Fibroblast of skin of left biceps (primary cell): ENCODE measurements around the gene KLHL2.
"Not testable (repeated sequence)": the region's sequence is repeated elsewhere in the genome, so short reads cannot be mapped to it uniquely, and the experiment has no call there.

ENCODE experiments used
- DNase-seq, 2 experiments: peaks; one replicate each; pipeline ENCODE4 v3.0.0-alpha.2; 2013; ENCODE audit warnings: low read depth in 2 of 2

KLHL2 gene

GRCh38 chr4:165207431-165208220 is at the start of gene KLHL2:
TSS of gene KLHL2 (plus strand) at chr4:165207561. CDS start at chr4:165207877, 316 bp downstream.
- DNase-seq: no peak

GRCh38 chr4:165158762-165159161 is 48.6 kb upstream of the KLHL2 start:
- DNase-seq: no peak

DNA sequence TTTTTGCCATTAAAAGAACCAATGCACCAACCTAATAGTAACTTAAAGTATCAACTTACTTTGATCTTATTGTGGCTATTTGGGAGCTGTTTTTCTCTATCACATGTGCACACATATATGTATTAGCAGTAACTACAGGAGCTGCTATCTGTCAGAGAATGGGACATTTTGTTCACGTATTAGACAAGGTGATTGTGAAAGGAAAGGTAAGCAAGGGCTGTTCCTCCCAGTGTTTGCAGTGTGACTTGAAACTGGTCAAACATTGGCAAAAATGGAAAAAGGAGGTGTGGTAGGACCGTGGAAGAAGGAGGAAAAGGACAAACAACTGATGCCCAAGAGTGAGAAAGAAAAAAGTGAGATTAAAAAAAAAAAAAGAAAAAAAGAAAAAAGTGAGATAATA is 43.1 kb upstream of the KLHL2 start:
- no peak for DNase-seq

DNA sequence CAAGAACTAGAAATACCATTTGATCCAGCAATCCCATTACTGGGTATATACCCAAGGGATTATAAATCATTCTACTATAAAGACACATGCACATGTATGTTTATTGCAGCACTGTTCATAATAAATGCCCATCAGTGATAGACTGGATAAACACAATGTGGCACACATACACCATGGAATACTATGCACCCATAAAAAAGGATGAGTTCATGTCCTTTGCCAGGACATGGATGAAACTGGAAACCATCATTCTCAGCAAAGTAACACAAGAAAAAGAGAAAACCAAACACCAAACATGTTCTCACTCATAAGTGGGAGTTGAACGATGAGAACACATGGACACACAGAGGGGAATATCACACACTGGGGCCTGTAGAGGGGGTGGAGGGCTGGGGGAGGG is 40.5 kb upstream of the KLHL2 start:
- DNase-seq: not testable (repeated sequence)

GRCh38 chr4:165167650-165168049 is 39.7 kb upstream of the KLHL2 start:
- DNase-seq: no peak

DNA sequence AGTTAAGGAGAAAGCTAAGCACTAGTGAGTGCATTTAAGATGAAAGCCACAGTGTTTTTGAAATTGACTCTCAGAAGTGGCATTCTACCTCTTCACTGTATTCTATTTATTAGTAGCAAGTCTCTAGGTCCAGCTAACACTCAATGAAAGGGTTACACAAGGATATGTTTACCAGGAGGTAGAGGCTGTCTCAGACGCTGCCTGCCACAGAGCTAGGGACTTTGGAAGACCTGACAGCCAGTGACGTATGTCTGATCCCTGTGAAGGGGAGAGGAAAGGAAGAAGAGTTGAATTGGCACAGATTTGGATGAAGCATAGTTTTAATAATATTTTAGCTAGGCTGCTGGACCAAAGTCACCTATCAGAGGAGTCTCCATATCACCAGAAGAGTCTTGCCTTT is 36.5 kb upstream of the KLHL2 start:
- DNase-seq: no peak

DNA sequence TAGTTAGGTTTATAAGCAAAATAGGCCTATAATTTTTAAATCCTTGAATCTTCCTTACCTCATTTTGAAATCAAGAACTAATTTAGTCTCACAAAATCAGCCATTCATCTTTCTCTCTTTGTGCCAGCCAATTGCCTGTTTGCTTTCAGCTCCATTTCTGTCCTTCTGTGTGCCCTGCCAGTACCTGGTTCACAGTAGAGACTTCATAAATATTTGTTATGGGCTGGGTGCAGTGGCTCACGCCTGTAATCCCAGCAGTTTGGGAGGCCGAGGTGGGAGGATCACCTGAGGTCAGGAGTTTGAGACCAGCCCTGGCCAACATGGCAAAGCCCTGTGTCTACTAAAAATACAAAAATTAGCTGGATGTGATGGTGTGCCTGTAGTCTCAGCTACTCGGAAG is 31.9 kb upstream of the KLHL2 start:
- DNase-seq: not testable (repeated sequence)

DNA sequence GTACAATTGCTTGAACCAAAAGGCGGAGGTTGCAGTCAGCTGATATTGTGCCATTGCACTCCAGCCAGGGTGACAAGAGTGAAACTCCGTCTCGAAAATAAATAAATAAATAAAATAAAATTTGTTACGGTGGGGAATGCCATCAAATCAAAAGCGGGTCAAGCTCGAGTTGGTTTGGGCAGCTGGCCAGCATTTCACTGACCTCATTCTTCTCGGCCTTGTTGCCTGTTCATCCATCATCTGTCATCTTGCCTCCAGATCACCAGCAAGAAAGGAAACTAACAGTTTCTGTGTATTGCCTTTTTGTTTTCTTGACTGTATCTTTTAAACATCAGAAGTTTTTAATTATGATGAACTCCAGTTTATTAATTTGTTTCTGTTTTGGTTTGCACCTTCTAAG is 31.5 kb upstream of the KLHL2 start:
- no peak for DNase-seq

GRCh38 chr4:165177725-165178666 is 29.4 kb upstream of the KLHL2 start:
- no peak for DNase-seq

- DNase-seq: no peak
Observed at GRCh38 chr4:165184220-165184619, 23.1 kb upstream of the KLHL2 start.

DNA sequence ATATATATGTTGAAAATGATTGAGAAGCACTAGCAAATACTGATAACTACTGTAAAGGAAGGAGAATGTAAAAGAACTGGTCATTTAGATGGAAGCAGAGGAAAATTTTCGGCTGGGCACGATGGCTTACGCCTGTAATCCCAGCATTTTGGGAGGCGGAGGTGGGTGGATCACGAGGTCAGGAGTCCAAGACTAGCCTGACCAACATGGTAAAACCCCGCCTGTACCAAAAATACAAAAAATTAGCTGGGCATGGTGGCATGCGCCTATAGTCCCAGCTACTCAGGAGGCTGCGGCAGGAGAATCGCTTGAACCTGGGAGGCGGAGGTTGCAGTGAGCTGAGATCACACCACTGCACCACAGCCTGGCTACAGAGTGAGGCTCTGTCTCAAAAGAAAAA is 22.4 kb upstream of the KLHL2 start:
- not testable (repeated sequence) for DNase-seq

GRCh38 chr4:165185448-165185847 is 21.9 kb upstream of the KLHL2 start:
- DNase-seq: no peak

DNA sequence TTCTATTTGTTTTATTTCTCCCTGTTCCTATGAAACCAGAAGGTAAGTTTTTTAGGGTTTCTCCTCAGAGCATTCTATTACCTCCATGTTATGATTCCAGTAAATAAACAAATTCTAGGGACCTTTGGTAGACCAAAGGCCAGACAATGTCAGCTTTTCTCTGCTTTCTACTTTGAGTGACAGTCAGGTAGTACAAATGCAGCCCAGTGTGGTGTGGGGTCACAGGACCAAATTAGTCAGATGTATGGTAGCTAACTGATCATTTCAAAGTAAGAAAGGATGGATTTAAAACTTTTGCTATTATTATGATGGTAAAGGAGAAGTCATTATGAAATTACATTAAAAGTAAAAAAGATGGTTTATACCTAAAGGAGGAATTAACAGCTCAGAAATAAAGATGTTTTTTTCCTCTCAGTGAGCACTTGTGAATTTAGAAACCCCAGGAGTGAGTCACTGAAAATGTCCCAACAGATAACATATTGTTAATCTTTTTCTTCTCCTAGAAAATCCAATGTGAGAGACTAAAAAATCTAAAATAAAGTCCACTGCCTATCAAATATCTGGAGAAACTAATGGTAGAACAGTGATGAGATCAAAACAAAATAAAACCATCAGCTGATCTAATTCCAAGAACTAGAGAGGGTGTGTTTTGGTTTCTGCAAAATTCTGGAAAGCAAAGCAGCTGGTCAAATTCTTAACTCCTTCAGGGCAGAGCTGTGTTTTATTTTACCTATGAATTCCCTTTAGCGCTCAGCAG is 16.6 kb upstream of the KLHL2 start:
- DNase-seq: no peak

- DNase-seq: no peak
Observed at GRCh38 chr4:165191348-165191656, 16.1 kb upstream of the KLHL2 start.

- no peak for DNase-seq
Observed at GRCh38 chr4:165191814-165192499, 15.4 kb upstream of the KLHL2 start.

DNA sequence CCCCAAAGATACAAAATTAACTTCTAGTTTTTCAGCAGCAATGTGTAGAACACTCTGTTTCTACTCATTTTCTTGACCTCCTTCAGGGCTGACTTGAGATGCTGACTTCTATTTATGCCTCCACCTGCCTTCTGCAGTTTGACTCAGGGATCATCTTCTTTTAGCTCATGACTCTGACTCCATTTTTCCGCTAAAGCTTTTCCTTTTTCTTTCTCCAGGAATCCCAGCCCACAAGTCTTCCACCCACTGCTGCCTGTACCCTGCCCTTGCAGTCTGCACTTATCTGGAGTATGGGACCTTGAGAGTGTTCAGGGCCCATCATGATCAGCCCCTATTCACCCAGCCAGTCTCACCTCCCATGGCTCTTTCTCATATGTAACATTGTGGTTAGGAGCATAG is 14.9 kb upstream of the KLHL2 start:
- DNase-seq: no peak

DNA sequence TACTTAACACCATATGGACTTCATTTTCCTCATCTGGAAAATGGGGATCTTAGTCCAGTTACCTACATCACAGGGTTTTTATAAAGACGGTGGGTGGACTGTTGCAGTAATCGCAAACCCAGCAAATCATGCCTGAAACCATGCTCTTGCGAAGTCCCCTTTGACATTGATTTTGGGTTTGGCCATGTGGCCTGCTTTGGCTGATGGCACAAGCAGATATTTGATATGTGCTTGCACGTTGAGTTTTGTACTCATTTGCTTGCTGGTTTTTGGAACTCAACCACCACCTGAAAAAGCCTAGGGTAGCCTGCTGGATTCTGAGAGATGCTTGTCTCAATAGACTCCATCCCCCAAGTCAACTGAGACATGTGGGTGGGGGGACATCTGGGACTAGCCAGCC is 14.4 kb upstream of the KLHL2 start:
- no peak for DNase-seq

DNA sequence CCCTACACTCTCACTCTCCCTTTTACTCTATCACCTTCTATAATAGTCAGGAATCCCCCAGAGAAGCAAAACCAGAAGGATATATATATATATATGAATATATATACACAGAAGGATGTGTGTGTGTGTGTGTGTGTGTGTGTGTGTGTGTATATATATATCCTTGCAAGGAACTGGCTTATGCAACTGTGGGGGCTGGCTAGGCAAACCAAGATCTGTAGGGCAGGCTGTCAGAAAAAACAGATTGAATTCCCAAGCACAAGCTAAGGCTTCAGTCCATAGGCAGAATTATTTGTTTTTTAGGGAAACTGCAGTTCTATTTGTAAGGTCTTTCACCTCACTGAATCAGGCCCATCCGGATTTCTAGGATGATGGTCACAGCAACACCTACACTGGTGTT is 13.0 kb upstream of the KLHL2 start:
- DNase-seq: no peak

DNA sequence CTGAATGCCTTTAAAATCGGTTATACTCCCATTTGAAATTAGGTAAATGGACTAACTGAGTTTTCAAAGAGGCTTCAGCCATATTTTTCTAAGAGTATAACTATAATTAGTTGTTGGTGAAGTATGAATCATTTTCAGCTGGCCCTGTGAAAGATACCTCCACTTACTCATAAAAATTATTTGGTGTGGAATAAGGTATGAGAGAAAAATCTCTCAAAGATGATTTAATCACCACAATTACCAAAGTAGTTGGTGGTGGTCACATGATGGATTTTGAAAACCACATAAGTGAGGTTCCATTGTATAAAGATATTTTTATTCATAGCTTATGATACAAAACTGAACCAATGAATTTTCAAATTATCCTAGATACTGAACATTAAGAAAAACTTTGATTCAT is 9.0 kb upstream of the KLHL2 start:
- DNase-seq: no peak

GRCh38 chr4:165199286-165199685 is 8.1 kb upstream of the KLHL2 start:
- no peak for DNase-seq

- no peak for DNase-seq
Observed at GRCh38 chr4:165199722-165200121, 7.6 kb upstream of the KLHL2 start.

DNA sequence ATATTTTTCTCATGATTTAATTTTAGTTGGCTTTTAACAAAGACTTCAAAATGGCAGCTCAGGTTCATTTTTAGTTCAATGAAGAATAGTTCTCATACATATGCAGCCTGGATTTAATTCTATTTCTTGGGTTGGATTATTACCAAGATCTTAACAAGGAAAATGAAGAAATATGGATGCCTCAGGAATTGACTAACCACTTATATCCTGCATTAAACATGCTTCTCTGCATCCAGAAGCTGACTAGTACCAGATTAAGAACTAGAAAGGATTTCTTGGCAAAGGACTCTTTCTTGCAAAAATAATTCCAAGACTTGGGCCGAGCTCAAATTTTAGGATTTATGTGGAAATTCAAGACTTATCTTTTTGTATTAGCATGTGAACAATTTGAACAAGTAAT is 5.6 kb upstream of the KLHL2 start:
- peak; percentile 86 to 92 for DNase-seq
